Osteocyte (in vitro differentiated cells): ENCODE measurements around the gene BDH1. TPM values are rescaled to one million over a fixed set of nuclear protein-coding genes. Genes with fewer than 3 reads are reported as not detected.

ENCODE experiments used
- DNase-seq: peaks from one replicate; pipeline ENCODE4 v3.0.0; 2021; ENCODE audit warnings: mixed read lengths; ENCODE audit not compliant: unreplicated experiment; ENCODE audit errors: extremely low spot score
- H3K27ac Mint-ChIP-seq: one replicate; pipeline ENCODE4 v1.8.0; 2021; ENCODE audit warnings: mild to moderate bottlenecking, mixed read lengths; ENCODE audit not compliant: unreplicated experiment
- H3K27me3 Mint-ChIP-seq: one replicate; pipeline ENCODE4 v1.8.0; 2021; ENCODE audit warnings: mixed read lengths; ENCODE audit not compliant: unreplicated experiment
- H3K36me3 Mint-ChIP-seq: one replicate; pipeline ENCODE4 v1.8.0; 2021; ENCODE audit warnings: mixed read lengths; ENCODE audit not compliant: unreplicated experiment
- H3K4me1 Mint-ChIP-seq: one replicate; pipeline ENCODE4 v1.8.0; 2021; ENCODE audit warnings: mixed read lengths; ENCODE audit not compliant: unreplicated experiment
- H3K4me3 Mint-ChIP-seq: one replicate; pipeline ENCODE4 v1.8.0; 2021; ENCODE audit warnings: mild to moderate bottlenecking, moderate library complexity, mixed read lengths; ENCODE audit not compliant: unreplicated experiment
- H3K9me3 Mint-ChIP-seq: one replicate; pipeline ENCODE4 v1.8.0; 2021; ENCODE audit warnings: mixed read lengths; ENCODE audit not compliant: unreplicated experiment
- CTCF ChIP-seq: fragments of 200-600 bp; sonication (generic); IDR thresholded peaks from 2 replicates; pipeline ENCODE4 v1.5.0; 2021; ENCODE audit warnings: antibody characterized with exemption, mild to moderate bottlenecking, moderate library complexity
- total RNA-seq: library from RNA; stranded (reverse); gene quantifications from 2 replicates; pipeline ENCODE4 v1.2.1, GENCODE V29; 2021

The BDH1 gene
- total RNA-seq, 1 donor from 2014 or later: 12.1 TPM

- Mint-ChIP-seq H3K4me1 (peaks cover 38% of the 10 kb centered on the region), H3K27ac (no peak overlapping the region), H3K9me3 (no peaks in the 10 kb centered on the region)
Observed at GRCh38 chr3:197508051-197508451, 47.7 kb downstream of the BDH1 start.

GRCh38 chr3:197507541-197507940, 48.2 kb downstream of the BDH1 start:
- H3K4me3 Mint-ChIP-seq: no peak overlapping the region
- H3K36me3 Mint-ChIP-seq: no peaks in the 10 kb centered on the region
- H3K9me3 Mint-ChIP-seq: no peaks in the 10 kb centered on the region
- H3K27me3 Mint-ChIP-seq: no peaks in the 10 kb centered on the region
- H3K4me1 Mint-ChIP-seq: peaks cover 38% of the 10 kb centered on the region
- no peak for DNase-seq
- no peak for TF ChIP-seq CTCF
- H3K27ac Mint-ChIP-seq: no peak overlapping the region

More at GRCh38 chr3:197508051-197508451, 47.7 kb downstream of the BDH1 start:
- Mint-ChIP-seq H3K27me3 (no peaks in the 10 kb centered on the region), H3K36me3 (no peaks in the 10 kb centered on the region), H3K4me3 (no peak overlapping the region)
- no peak for DNase-seq
- no peak for TF ChIP-seq CTCF

- Mint-ChIP-seq H3K9me3 (no peaks in the 10 kb centered on the region), H3K27ac (no peak overlapping the region), H3K36me3 (no peaks in the 10 kb centered on the region), H3K4me3 (no peak overlapping the region), H3K4me1 (peaks cover 38% of the 10 kb centered on the region), H3K27me3 (no peaks in the 10 kb centered on the region)
- no peak for TF ChIP-seq CTCF
- DNase-seq: no peak
Observed at GRCh38 chr3:197507081-197507480, 48.7 kb downstream of the BDH1 start.

- no peak overlapping the region for H3K27ac Mint-ChIP-seq
- TF ChIP-seq CTCF: no peak
- H3K4me1 Mint-ChIP-seq: peaks cover 34% of the 10 kb centered on the region
- no peaks in the 10 kb centered on the region for H3K9me3 Mint-ChIP-seq
- no peaks in the 10 kb centered on the region for H3K36me3 Mint-ChIP-seq
- H3K27me3 Mint-ChIP-seq: no peaks in the 10 kb centered on the region
- DNase-seq: no peak
- no peak overlapping the region for H3K4me3 Mint-ChIP-seq
Observed at GRCh38 chr3:197505796-197506548, 49.8 kb downstream of the BDH1 start.

- no peak for TF ChIP-seq CTCF
- Mint-ChIP-seq H3K9me3 (no peaks in the 10 kb centered on the region), H3K27me3 (no peaks in the 10 kb centered on the region), H3K4me3 (no peak overlapping the region), H3K4me1 (peaks cover 28% of the 10 kb centered on the region), H3K27ac (no peak overlapping the region), H3K36me3 (no peaks in the 10 kb centered on the region)
- no peak for DNase-seq
Observed at GRCh38 chr3:197504641-197505121, 51.1 kb downstream of the BDH1 start.
